Measurements from ENCODE around the gene TLR10. TPM values are rescaled to one million over a fixed set of nuclear protein-coding genes. Genes with fewer than 3 reads are reported as not detected.
"Not testable (repeated sequence)": the region's sequence is repeated elsewhere in the genome, so short reads cannot be mapped to it uniquely, and the experiment has no call there.

TLR10 gene
- total RNA-seq, 2 donors from 2014 or later = not detected

- no peak overlapping the region for H3K27ac ChIP-seq (ENCODE audit: low read depth, low read length)
- no peak overlapping the region for H3K9ac ChIP-seq (ENCODE audit: extremely low read depth, low read length, poor library complexity, severe bottlenecking)
- Mint-ChIP-seq H3K4me1 (no peaks in the 10 kb centered on the region), H3K9me3 (no peaks in the 10 kb centered on the region), H3K4me3 (no peak overlapping the region), H3K27ac (no peak overlapping the region), H3K27me3 (ENCODE audit: insufficient read depth) (no peaks in the 10 kb centered on the region), H3K36me3 (ENCODE audit: low read depth) (no peaks in the 10 kb centered on the region)
- H3K36me3 ChIP-seq (ENCODE audit: control insufficient read depth, insufficient read depth, low read length) = no peaks in the 10 kb centered on the region
- no peak for TF ChIP-seq CTCF (conservative IDR thresholded peaks at IDR 0.05)
- H3K27me3 ChIP-seq (ENCODE audit: control insufficient read depth, insufficient read depth, low read length, poor library complexity, severe bottlenecking) = no peaks in the 10 kb centered on the region
- no peaks in the 10 kb centered on the region for H3K9me3 ChIP-seq (ENCODE audit: control insufficient read depth, low read length)
- no peak for DNase-seq
- 88 to 90% methylated on average over 8 of the region's 8 CpGs for WGBS, 2 experiments (ENCODE audit: insufficient coverage in 1 of 2, insufficient read length in 1 of 2)
- H3K4me3 ChIP-seq (ENCODE audit: low read length) = no peak overlapping the region
- no peaks in the 10 kb centered on the region for H3K4me1 ChIP-seq (ENCODE audit: control insufficient read depth, insufficient read depth, low read length)
Measured at GRCh38 chr4:38774181-38774955, 8.4 kb downstream of the TLR10 start.

DNA sequence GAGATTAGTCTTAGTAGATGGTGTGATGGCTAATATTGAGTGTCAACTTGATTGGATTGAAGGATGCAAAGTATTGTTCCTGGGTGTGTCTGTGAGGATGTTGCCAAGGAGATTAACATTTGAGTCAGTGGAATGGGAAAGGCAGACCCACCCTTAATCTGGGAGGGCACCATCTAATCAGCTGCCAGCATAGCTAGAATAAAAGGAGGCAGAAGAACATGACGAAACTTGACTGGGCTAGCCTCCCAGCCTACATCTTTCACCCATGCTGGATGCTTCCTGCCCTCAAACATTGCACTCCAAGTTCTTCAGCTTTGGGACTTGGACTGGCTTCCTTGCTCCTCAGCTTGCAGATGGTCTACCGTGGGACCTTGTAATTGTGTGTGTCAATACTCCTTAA is 12.5 kb downstream of the TLR10 start:
- not testable (repeated sequence) for H3K4me3 ChIP-seq (ENCODE audit: low read length); DNase-seq; H3K36me3 Mint-ChIP-seq (ENCODE audit: low read depth); H3K27me3 ChIP-seq (ENCODE audit: control insufficient read depth, insufficient read depth, low read length, poor library complexity, severe bottlenecking); H3K4me1 Mint-ChIP-seq; H3K27me3 Mint-ChIP-seq (ENCODE audit: insufficient read depth); H3K27ac Mint-ChIP-seq; H3K9me3 Mint-ChIP-seq; H3K27ac ChIP-seq (ENCODE audit: low read depth, low read length); H3K4me3 Mint-ChIP-seq; H3K9ac ChIP-seq (ENCODE audit: extremely low read depth, low read length, poor library complexity, severe bottlenecking); H3K9me3 ChIP-seq (ENCODE audit: control insufficient read depth, low read length); H3K36me3 ChIP-seq (ENCODE audit: control insufficient read depth, insufficient read depth, low read length); H3K4me1 ChIP-seq (ENCODE audit: control insufficient read depth, insufficient read depth, low read length)
- 97 to 100% methylated on average over 1 of the region's 2 CpGs for WGBS, 2 experiments (ENCODE audit: insufficient coverage in 1 of 2, insufficient read length in 1 of 2)

- Histone ChIP-seq H3K4me3 (ENCODE audit: low read length) (no peak overlapping the region), H3K4me1 (ENCODE audit: control insufficient read depth, insufficient read depth, low read length) (no peaks in the 10 kb centered on the region), H3K27me3 (ENCODE audit: control insufficient read depth, insufficient read depth, low read length, poor library complexity, severe bottlenecking) (no peaks in the 10 kb centered on the region), H3K9ac (ENCODE audit: extremely low read depth, low read length, poor library complexity, severe bottlenecking) (no peak overlapping the region), H3K27ac (ENCODE audit: low read depth, low read length) (no peak overlapping the region), H3K9me3 (ENCODE audit: control insufficient read depth, low read length) (no peaks in the 10 kb centered on the region), H3K36me3 (ENCODE audit: control insufficient read depth, insufficient read depth, low read length) (no peaks in the 10 kb centered on the region)
- no peak for DNase-seq
- Mint-ChIP-seq H3K27ac (no peak overlapping the region), H3K27me3 (ENCODE audit: insufficient read depth) (no peaks in the 10 kb centered on the region), H3K4me1 (no peaks in the 10 kb centered on the region), H3K9me3 (no peaks in the 10 kb centered on the region), H3K36me3 (ENCODE audit: low read depth) (no peaks in the 10 kb centered on the region), H3K4me3 (no peak overlapping the region)
- TF ChIP-seq CTCF (conservative IDR thresholded peaks at IDR 0.05) = no peak
- WGBS, 2 experiments (ENCODE audit: insufficient coverage in 1 of 2, insufficient read length in 1 of 2) = 98 to 100% methylated on average over 1 to 2 of the region's 2 CpGs
Measured at GRCh38 chr4:38769857-38770256, 12.9 kb downstream of the TLR10 start.

GRCh38 chr4:38769441-38769840 is 13.3 kb downstream of the TLR10 start:
- H3K4me1 Mint-ChIP-seq = no peaks in the 10 kb centered on the region
- H3K27ac Mint-ChIP-seq = no peak overlapping the region
- no peak for TF ChIP-seq CTCF (conservative IDR thresholded peaks at IDR 0.05)
- no peaks in the 10 kb centered on the region for H3K27me3 Mint-ChIP-seq (ENCODE audit: insufficient read depth)
- H3K27me3 ChIP-seq (ENCODE audit: control insufficient read depth, insufficient read depth, low read length, poor library complexity, severe bottlenecking) = no peaks in the 10 kb centered on the region
- H3K4me3 Mint-ChIP-seq = no peak overlapping the region
- no peaks in the 10 kb centered on the region for H3K36me3 Mint-ChIP-seq (ENCODE audit: low read depth)
- DNase-seq = no peak
- H3K4me1 ChIP-seq (ENCODE audit: control insufficient read depth, insufficient read depth, low read length) = no peaks in the 10 kb centered on the region
- no peak overlapping the region for H3K4me3 ChIP-seq (ENCODE audit: low read length)
- H3K36me3 ChIP-seq (ENCODE audit: control insufficient read depth, insufficient read depth, low read length) = no peaks in the 10 kb centered on the region
- no peak overlapping the region for H3K9ac ChIP-seq (ENCODE audit: extremely low read depth, low read length, poor library complexity, severe bottlenecking)
- H3K27ac ChIP-seq (ENCODE audit: low read depth, low read length) = no peak overlapping the region
- WGBS, 2 experiments (ENCODE audit: insufficient coverage in 1 of 2, insufficient read length in 1 of 2) = 85 to 94% methylated on average over 2 of the region's 2 CpGs
- no peaks in the 10 kb centered on the region for H3K9me3 ChIP-seq (ENCODE audit: control insufficient read depth, low read length)
- no peaks in the 10 kb centered on the region for H3K9me3 Mint-ChIP-seq
